ENCODE data around the gene TLL2.

DNA sequence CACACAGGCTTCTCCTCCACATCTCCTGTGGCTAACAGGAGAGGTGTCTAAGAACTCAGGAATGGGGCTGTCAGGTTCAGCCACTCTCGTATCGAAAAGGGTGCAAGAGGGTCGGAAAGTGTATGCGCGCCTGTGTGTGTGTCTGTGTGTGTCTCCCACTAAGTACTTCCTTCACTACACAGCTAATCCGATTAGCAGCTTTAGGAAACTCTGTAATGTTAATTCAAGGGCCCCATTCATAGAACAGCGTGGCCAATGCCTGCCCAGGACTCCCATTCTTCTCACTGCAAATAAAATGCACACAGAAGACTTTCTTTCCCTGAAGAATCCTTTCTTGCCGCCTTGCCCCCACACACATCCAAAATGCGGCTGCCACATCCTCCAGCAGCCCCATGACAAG is 39.9 kb downstream of the TLL2 start:
- TF ChIP-seq, protein P1, sequence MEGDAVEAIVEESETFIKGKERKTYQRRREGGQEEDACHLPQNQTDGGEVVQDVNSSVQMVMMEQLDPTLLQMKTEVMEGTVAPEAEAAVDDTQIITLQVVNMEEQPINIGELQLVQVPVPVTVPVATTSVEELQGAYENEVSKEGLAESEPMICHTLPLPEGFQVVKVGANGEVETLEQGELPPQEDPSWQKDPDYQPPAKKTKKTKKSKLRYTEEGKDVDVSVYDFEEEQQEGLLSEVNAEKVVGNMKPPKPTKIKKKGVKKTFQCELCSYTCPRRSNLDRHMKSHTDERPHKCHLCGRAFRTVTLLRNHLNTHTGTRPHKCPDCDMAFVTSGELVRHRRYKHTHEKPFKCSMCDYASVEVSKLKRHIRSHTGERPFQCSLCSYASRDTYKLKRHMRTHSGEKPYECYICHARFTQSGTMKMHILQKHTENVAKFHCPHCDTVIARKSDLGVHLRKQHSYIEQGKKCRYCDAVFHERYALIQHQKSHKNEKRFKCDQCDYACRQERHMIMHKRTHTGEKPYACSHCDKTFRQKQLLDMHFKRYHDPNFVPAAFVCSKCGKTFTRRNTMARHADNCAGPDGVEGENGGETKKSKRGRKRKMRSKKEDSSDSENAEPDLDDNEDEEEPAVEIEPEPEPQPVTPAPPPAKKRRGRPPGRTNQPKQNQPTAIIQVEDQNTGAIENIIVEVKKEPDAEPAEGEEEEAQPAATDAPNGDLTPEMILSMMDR (IDR thresholded peaks at IDR 0.05) = no peak
- TF ChIP-seq POLR2A (IDR thresholded peaks at IDR 0.05) = no peak
